ENCODE results near the gene MCRIP1.

Gene MCRIP1

DNA sequence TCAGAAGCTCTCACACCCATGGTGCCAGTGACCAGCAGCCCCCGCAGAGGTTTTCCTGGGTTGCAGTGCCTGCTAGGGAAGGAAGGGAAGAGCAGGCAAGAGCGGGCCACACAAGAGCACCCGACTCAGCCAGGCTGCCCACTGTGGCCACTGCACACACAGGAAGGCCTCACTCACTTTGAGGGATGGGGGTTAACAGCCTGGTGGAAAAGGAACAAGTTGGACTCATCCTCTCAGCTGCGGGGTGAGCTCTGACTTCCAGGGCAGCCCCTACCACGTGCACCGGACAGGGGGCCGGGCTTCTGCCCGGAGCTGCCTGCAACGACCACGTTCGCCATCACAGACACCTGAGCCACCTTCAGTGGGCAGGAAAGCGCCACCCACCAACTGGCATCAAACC lies 19.1 kb upstream of the MCRIP1 start:
- DNase-seq (ENCODE audit: extremely low spot score): no peak
- TF ChIP-seq, protein P1, sequence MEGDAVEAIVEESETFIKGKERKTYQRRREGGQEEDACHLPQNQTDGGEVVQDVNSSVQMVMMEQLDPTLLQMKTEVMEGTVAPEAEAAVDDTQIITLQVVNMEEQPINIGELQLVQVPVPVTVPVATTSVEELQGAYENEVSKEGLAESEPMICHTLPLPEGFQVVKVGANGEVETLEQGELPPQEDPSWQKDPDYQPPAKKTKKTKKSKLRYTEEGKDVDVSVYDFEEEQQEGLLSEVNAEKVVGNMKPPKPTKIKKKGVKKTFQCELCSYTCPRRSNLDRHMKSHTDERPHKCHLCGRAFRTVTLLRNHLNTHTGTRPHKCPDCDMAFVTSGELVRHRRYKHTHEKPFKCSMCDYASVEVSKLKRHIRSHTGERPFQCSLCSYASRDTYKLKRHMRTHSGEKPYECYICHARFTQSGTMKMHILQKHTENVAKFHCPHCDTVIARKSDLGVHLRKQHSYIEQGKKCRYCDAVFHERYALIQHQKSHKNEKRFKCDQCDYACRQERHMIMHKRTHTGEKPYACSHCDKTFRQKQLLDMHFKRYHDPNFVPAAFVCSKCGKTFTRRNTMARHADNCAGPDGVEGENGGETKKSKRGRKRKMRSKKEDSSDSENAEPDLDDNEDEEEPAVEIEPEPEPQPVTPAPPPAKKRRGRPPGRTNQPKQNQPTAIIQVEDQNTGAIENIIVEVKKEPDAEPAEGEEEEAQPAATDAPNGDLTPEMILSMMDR (IDR thresholded peaks at IDR 0.05; ENCODE audit: control extremely low read depth, extremely low read depth, low read depth, missing control alignments): no peak
- ChIA-PET POLR2A (interaction anchor here (1.5 kb wide), 1 partner anchor 14 kb away, joined by 4 read pairs; no protein-coding TSS in a partner anchor), CTCF (interaction anchor here (1.0 to 1.4 kb wide), 2 partner anchors 17 to 107 kb away, joined by 3 to 4 read pairs; no protein-coding TSS in a partner anchor)

GRCh38 chr17:81851423-81851822 lies 18.3 kb upstream of the MCRIP1 start:
- DNase-seq (ENCODE audit: extremely low spot score): no peak
- CTCF ChIA-PET: no interaction called here
- POLR2A ChIA-PET: interaction anchor here (1.5 kb wide), 1 partner anchor 15 kb away, joined by 4 read pairs; no protein-coding TSS in a partner anchor
- TF ChIP-seq, protein P1 (IDR thresholded peaks at IDR 0.05; ENCODE audit: control extremely low read depth, extremely low read depth, low read depth, missing control alignments): no peak

- POLR2A ChIA-PET: no interaction called here
- CTCF ChIA-PET: no interaction called here
- TF ChIP-seq, protein P1 (IDR thresholded peaks at IDR 0.05; ENCODE audit: control extremely low read depth, extremely low read depth, low read depth, missing control alignments): no peak
- no peak for DNase-seq (ENCODE audit: extremely low spot score)
These were observed 16.4 kb upstream of the MCRIP1 start for GRCh38 chr17:81849457-81849856.

DNA sequence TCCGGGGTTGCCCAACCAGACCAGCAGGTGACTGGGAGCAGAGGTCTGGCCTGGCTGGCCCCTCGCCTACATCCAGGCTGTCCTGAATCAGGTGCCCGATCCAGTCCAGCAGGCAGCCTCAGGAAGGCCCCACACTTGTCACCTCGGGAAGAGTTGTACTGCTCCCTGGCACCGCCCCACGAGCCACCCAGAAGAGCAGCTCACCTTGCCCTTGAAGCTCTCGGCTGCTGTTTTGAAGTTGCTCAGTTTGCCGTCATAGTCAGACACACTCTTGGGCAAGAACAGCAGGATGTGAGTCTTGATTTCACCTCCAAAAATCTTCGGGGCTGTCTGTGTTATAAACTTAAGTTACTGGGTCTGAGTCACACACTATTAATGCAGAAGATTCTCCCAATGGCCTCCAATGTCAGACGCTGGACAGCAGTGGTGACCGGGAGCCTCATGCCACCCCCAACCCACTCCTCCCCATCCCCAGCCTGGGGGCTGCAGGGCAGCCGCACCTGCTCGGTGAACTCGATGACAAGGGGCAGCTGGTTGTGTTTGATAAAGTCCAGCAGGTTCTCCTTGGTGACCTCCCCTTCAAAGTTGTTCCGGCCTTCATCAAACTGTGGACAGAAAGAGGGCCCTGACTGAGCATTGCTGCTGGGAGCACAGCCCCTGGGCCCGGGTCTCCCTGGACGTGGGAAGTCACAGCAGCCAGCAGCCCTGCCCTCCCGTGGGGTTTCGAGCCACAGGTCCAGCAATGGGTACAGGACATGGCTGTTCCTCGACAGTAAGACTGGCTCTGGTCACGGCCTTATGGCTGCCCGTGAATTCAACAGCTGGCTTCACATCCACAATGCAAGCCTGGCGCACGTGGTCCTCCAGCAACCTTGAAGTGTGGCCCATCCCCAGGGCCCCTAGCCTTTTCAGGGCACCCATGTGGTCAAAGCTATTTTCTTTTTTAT lies 13.9 kb upstream of the MCRIP1 start:
- DNase-seq (ENCODE audit: extremely low spot score): no peak
- ChIA-PET POLR2A (interaction anchor here (1.0 kb wide), 1 partner anchor 14 kb away, joined by 3 read pairs; the partner anchor contains the start of gene MCRIP1), CTCF (interaction anchor here (1.5 kb wide), 1 partner anchor 112 kb away, joined by 3 read pairs; no protein-coding TSS in a partner anchor)
- TF ChIP-seq, protein P1 (IDR thresholded peaks at IDR 0.05; ENCODE audit: control extremely low read depth, extremely low read depth, low read depth, missing control alignments): no peak

GRCh38 chr17:81845881-81846742 lies 13.0 kb upstream of the MCRIP1 start:
- POLR2A ChIA-PET: interaction anchor here (1.0 kb wide), 1 partner anchor 13 kb away, joined by 3 read pairs; the partner anchor contains the start of gene MCRIP1
- no peak for DNase-seq (ENCODE audit: extremely low spot score)
- TF ChIP-seq, protein P1 (IDR thresholded peaks at IDR 0.05; ENCODE audit: control extremely low read depth, extremely low read depth, low read depth, missing control alignments): no peak
- CTCF ChIA-PET: interaction anchor here (1.5 kb wide), 1 partner anchor 111 kb away, joined by 3 read pairs; no protein-coding TSS in a partner anchor

GRCh38 chr17:81845361-81845760 lies 12.3 kb upstream of the MCRIP1 start:
- no peak for DNase-seq (ENCODE audit: extremely low spot score)
- ChIA-PET CTCF (no interaction called here), POLR2A (no interaction called here)
- TF ChIP-seq, protein P1 (IDR thresholded peaks at IDR 0.05; ENCODE audit: control extremely low read depth, extremely low read depth, low read depth, missing control alignments): no peak
